ENCODE results near the gene SLC25A11.

DNA sequence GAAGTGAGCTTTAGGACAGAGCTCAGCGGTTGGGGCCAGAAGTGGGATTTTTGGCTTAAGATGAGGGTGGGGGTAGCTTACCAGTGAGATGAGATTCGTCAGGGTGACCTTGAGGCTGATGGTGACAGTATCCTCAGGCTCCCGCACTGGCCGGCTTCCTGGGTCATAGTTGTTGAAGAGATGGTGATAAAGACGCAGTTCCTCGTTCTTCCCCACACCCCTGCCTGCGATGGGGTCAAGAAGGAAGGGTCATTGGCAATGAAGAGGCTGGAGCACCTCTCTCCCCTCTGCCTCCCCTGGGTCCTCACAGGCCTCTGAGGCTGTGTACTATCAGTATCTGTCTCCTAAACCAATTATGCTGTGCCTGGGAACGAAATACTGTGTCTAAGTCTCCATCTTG, 37.3 kb downstream of the SLC25A11 start:
- TF ChIP-seq CTCF (IDR thresholded peaks at IDR 0.05) (no peak), POLR2A (IDR thresholded peaks at IDR 0.05) (no peak), POLR2AphosphoS5 (IDR thresholded peaks at IDR 0.05) (no peak), EP300 (IDR thresholded peaks at IDR 0.05) (no peak)

Measured in stomach (tissue), 4 donors.